ENCODE results near the gene PLEKHH1. TPM values are rescaled to one million over a fixed set of nuclear protein-coding genes. Genes with fewer than 3 reads are reported as not detected.

The PLEKHH1 gene
- total and polyA plus RNA-seq, 9 of the 15 experiments (the other 6 are each of a cell fraction or from before 2014, with no cell fraction given) = 0.76 to 5.9 (median 2.9) TPM

GRCh38 chr14:67555518-67556090, 22.5 kb downstream of the PLEKHH1 start:
- Histone ChIP-seq H3K9me1 (ENCODE audit: control insufficient read depth, insufficient read depth, low read length) (no peaks in the 10 kb centered on the region), H4K20me1 (replicated peaks; ENCODE audit: control insufficient read depth, insufficient read depth, low read length) (no peaks in the 10 kb centered on the region), H2AFZ (ENCODE audit: low read depth, low read length) (no peak overlapping the region), H3K4me1 (replicated peaks in 1 of 2; ENCODE audit: control insufficient read depth in 2 of 2, insufficient read depth in 2 of 2, low read length in 2 of 2) (no peaks in the 10 kb centered on the region), H3K27ac (ENCODE audit: extremely low read depth, low read depth, low read length) (no peak overlapping the region), H3K27me3 (ENCODE audit: control insufficient read depth in 2 of 2, insufficient read depth in 2 of 2, low read length in 2 of 2) (no peaks in the 10 kb centered on the region), H3K9me3 (replicated peaks; ENCODE audit: control insufficient read depth, insufficient read depth, low read depth, low read length) (no peaks in the 10 kb centered on the region), H3K4me3 (no peak overlapping the region), H3K79me2 (ENCODE audit: control insufficient read depth, insufficient read depth, low read length) (no peaks in the 10 kb centered on the region), H3K9ac (ENCODE audit: insufficient read depth in 1 of 2, low read depth in 2 of 2, low read length in 2 of 2) (no peak overlapping the region), H3K4me2 (ENCODE audit: insufficient read depth, low read length) (no peak overlapping the region), H3K36me3 (ENCODE audit: control insufficient read depth, insufficient read depth, low read length) (no peaks in the 10 kb centered on the region; the same call in 2 of the 3 replicates)
- no TSS peak for BruUV-seq (replicated peaks)
- DNase-seq (ENCODE audit: extremely low read depth in 1 of 4, low spot score in 3 of 4) (no peak), FAIRE-seq (no peak), ATAC-seq (no peak)
- no peak for TF ChIP-seq DACH1 (IDR thresholded peaks at IDR 0.05; ENCODE audit: partially characterized antibody)
- TF ChIP-seq SMARCA4 (IDR thresholded peaks at IDR 0.05) = no peak
- no peak for TF ChIP-seq ZNF121 (CRISPR knock-in tag; conservative IDR thresholded peaks at IDR 0.05)
- no peak for TF ChIP-seq PHF21A (IDR thresholded peaks at IDR 0.05; ENCODE audit: borderline replicate concordance, low read depth)
- TF ChIP-seq FOSL1 (tag; conservative IDR thresholded peaks at IDR 0.05) = no peak
- TF ChIP-seq ZKSCAN1 (IDR thresholded peaks at IDR 0.05; ENCODE audit: low read depth, low read length) = no peak
- no peak for TF ChIP-seq MAZ (CRISPR knock-in tag; conservative IDR thresholded peaks at IDR 0.05 in 1 of 2, IDR thresholded peaks at IDR 0.05 in 1 of 2)
- no peak for TF ChIP-seq POLR2AphosphoS2 (IDR thresholded peaks at IDR 0.05; ENCODE audit: low read length)
- no peak for TF ChIP-seq USF1 (CRISPR knock-in tag; IDR thresholded peaks at IDR 0.05)
- TF ChIP-seq PKNOX1 (IDR thresholded peaks at IDR 0.05) = no peak
- TF ChIP-seq SMC3 (conservative IDR thresholded peaks at IDR 0.05; ENCODE audit: insufficient read depth, low read depth, low read length) = no peak
- in situ Hi-C loops (cut with MboI) = no loop called here
- ChIA-PET CTCF (ENCODE audit: low intra/inter-chr PET ratio) (no interaction called here), POLR2A (interaction anchor here (0.5 to 1.5 kb wide), 4 partner anchors 12 to 108 kb away, joined by 3 to 10 read pairs (median 4); no protein-coding TSS in a partner anchor)
- WGBS (ENCODE audit: insufficient coverage, low coverage, missing lambda C conversion rate) = 23% methylated on average over 10 of the region's 11 CpGs
- intact Hi-C loops (cut with micrococcal nuclease) = loop anchor here (1.0 kb wide), 1 partner anchor 29 kb away; no protein-coding TSS in a partner anchor

Data from K562 (cell line).